Astrocyte (in vitro differentiated cells and primary cell): ENCODE results near the gene UBE3C. TPM values are rescaled to one million over a fixed set of nuclear protein-coding genes. Genes with fewer than 3 reads are reported as not detected.
"Not testable (repeated sequence)": the region's sequence is repeated elsewhere in the genome, so short reads cannot be mapped to it uniquely, and the experiment has no call there.

Source experiments
- DNase-seq: peaks from one replicate; pipeline ENCODE4 v3.0.0-alpha.2; 2010; ENCODE audit warnings: low read depth
- FAIRE-seq: peaks from 2 replicates; lab custom pipeline; 2011; peaks lifted over from hg19 to GRCh38; lab: Jason Lieb, UNC
- H2AFZ ChIP-seq: 2 replicates; pipeline ENCODE4 v1.6.0; 2012; ENCODE audit warnings: low read depth, low read length, inconsistent platforms
- H3K27ac ChIP-seq: 2 replicates; pipeline ENCODE4 v1.5.1; 2011; ENCODE audit warnings: low read depth, low read length, inconsistent platforms
- H3K27me3 ChIP-seq: 2 replicates; pipeline ENCODE4 v1.6.0; 2011; ENCODE audit warnings: low read length, inconsistent platforms; ENCODE audit not compliant: insufficient read depth
- H3K36me3 ChIP-seq: 2 replicates; pipeline ENCODE4 v1.5.1; 2011; ENCODE audit warnings: low read length, inconsistent platforms; ENCODE audit not compliant: insufficient read depth
- H3K4me1 ChIP-seq: 2 replicates; pipeline ENCODE4 v1.5.1; 2011; ENCODE audit warnings: low read length, inconsistent platforms; ENCODE audit not compliant: insufficient read depth
- H3K4me2 ChIP-seq: 2 replicates; pipeline ENCODE4 v1.6.0; 2012; ENCODE audit warnings: low read length, inconsistent platforms
- H3K4me3 ChIP-seq: 2 replicates; pipeline ENCODE4 v1.5.1; 2011; ENCODE audit warnings: low read depth, mild to moderate bottlenecking, low read length, inconsistent platforms; ENCODE audit not compliant: insufficient read depth
- H3K79me2 ChIP-seq: 2 replicates; pipeline ENCODE4 v1.6.0; 2012; ENCODE audit warnings: mild to moderate bottlenecking, low read length, inconsistent platforms; ENCODE audit not compliant: insufficient read depth
- H3K9ac ChIP-seq: 2 replicates; pipeline ENCODE4 v1.6.0; 2012; ENCODE audit warnings: mild to moderate bottlenecking, low read length, inconsistent platforms
- H3K9me3 ChIP-seq: 2 replicates; pipeline ENCODE4 v1.5.1; 2012; ENCODE audit warnings: low read depth, mild to moderate bottlenecking, low read length, inconsistent platforms; ENCODE audit not compliant: insufficient read depth
- H4K20me1 ChIP-seq: 2 replicates; pipeline ENCODE4 v1.6.0; 2012; ENCODE audit warnings: low read length, inconsistent platforms; ENCODE audit not compliant: insufficient read depth
- H3K27ac Mint-ChIP-seq: one replicate; pipeline ENCODE4 v1.8.0; 2021; ENCODE audit warnings: mild to moderate bottlenecking, mixed read lengths; ENCODE audit not compliant: unreplicated experiment
- H3K27me3 Mint-ChIP-seq: one replicate; pipeline ENCODE4 v1.8.0; 2021; ENCODE audit warnings: low read depth, mixed read lengths; ENCODE audit not compliant: unreplicated experiment
- H3K36me3 Mint-ChIP-seq: one replicate; pipeline ENCODE4 v1.8.0; 2021; ENCODE audit warnings: low read depth, mixed read lengths; ENCODE audit not compliant: unreplicated experiment
- H3K4me1 Mint-ChIP-seq: one replicate; pipeline ENCODE4 v1.8.0; 2021; ENCODE audit warnings: low read depth, mixed read lengths; ENCODE audit not compliant: unreplicated experiment
- H3K4me3 Mint-ChIP-seq: one replicate; pipeline ENCODE4 v1.8.0; 2021; ENCODE audit warnings: mild to moderate bottlenecking, moderate library complexity, mixed read lengths; ENCODE audit not compliant: unreplicated experiment
- H3K9me3 Mint-ChIP-seq: one replicate; pipeline ENCODE4 v1.8.0; 2021; ENCODE audit warnings: mild to moderate bottlenecking, mixed read lengths; ENCODE audit not compliant: unreplicated experiment
- CTCF ChIP-seq: IDR thresholded peaks from 2 replicates; pipeline ENCODE4 v1.5.1; 2011; ENCODE audit warnings: low read depth, mild to moderate bottlenecking, inconsistent platforms, low read length, moderate library complexity; ENCODE audit not compliant: insufficient read depth
- EZH2 ChIP-seq: IDR thresholded peaks from 2 replicates; pipeline ENCODE4 v1.6.1; 2012; ENCODE audit warnings: mild to moderate bottlenecking, low read length, inconsistent platforms; ENCODE audit not compliant: insufficient read depth
- total RNA-seq: library from RNA; stranded (reverse); gene quantifications from 2 replicates; pipeline ENCODE4 v1.2.1, GENCODE V29; 2021

Gene UBE3C
- total RNA-seq, 1 donor from 2014 or later, result 76.9 TPM

DNA sequence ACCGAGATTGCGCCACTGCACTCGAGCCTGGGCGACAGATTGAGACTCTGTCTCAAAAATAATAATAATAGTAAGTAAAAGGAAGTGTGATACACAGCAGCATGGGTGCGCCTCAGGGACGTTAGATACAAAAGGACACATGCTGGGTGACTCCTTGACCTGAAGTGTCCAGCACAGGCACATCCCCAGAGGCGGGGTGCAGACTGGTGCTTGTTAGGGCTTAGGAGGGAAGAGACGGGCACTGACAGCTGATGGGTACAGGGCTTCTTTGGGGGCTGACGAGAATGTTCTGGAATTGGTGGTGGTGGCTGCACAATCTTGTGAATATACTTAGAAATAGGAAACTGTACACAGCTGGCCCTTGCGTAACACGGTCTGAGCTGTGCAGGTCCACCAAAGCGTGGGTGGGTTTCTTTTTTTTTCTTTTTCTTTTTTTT is 136.3 kb downstream of the UBE3C start:
- no peaks in the 10 kb centered on the region for H4K20me1 ChIP-seq
- no peak overlapping the region for H3K4me2 ChIP-seq
- no peak overlapping the region for H3K4me3 ChIP-seq
- Mint-ChIP-seq H3K4me1 (peaks cover 20% of the 10 kb centered on the region), H3K36me3 (peaks cover 13% of the 10 kb centered on the region), H3K9me3 (no peaks in the 10 kb centered on the region), H3K4me3 (no peak overlapping the region), H3K27me3 (no peaks in the 10 kb centered on the region), H3K27ac (no peak overlapping the region)
- peaks cover 9% of the 10 kb centered on the region for H3K36me3 ChIP-seq
- DNase-seq (no peak), FAIRE-seq (no peak)
- H3K9ac ChIP-seq, result no peak overlapping the region
- H2AFZ ChIP-seq, result no peak overlapping the region
- H3K27ac ChIP-seq, result no peak overlapping the region
- H3K79me2 ChIP-seq, result no peaks in the 10 kb centered on the region
- H3K4me1 ChIP-seq, result peaks cover 43% of the 10 kb centered on the region
- no peaks in the 10 kb centered on the region for H3K9me3 ChIP-seq
- TF ChIP-seq EZH2 (no peak), CTCF (no peak)
- no peaks in the 10 kb centered on the region for H3K27me3 ChIP-seq

DNA sequence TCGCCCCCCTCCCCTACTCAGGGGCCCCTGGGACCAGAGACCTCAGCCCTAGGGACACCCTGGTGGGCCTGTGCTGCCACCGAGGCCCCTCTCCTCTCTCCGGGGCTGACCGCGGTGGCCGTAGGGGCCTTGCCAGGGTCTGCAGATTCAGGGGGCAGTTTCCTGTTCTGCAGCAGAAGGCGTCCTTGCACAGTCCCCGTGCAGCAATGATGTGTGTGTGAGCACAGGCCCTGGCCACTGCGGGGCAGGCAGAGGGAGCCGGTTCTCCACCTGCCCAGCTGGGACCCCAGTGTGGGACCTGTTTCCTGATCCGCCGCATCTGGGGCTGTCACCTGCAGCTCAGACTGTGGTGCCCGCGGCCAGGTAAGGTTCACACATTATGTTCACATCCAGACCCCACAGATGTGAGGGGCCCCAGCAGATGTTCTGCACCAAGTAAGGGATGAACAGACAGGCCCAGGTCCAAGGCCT is 137.4 kb downstream of the UBE3C start:
- Mint-ChIP-seq H3K36me3 (peaks cover 7% of the 10 kb centered on the region), H3K4me3 (no peak overlapping the region), H3K27ac (peak overlapping the region; percentile 41), H3K4me1 (peaks cover 20% of the 10 kb centered on the region), H3K27me3 (no peaks in the 10 kb centered on the region), H3K9me3 (no peaks in the 10 kb centered on the region)
- FAIRE-seq (no peak), DNase-seq (no peak)
- H3K36me3 ChIP-seq, result peaks cover 2% of the 10 kb centered on the region
- H3K4me3 ChIP-seq, result no peak overlapping the region
- H3K4me1 ChIP-seq, result peaks cover 43% of the 10 kb centered on the region
- H3K9ac ChIP-seq, result no peak overlapping the region
- no peak overlapping the region for H3K27ac ChIP-seq
- H4K20me1 ChIP-seq, result no peaks in the 10 kb centered on the region
- H3K4me2 ChIP-seq, result peak overlapping the region; percentile 26
- H3K79me2 ChIP-seq, result no peaks in the 10 kb centered on the region
- TF ChIP-seq EZH2 (no peak), CTCF (no peak)
- no peaks in the 10 kb centered on the region for H3K27me3 ChIP-seq
- no peaks in the 10 kb centered on the region for H3K9me3 ChIP-seq
- H2AFZ ChIP-seq, result no peak overlapping the region

DNA sequence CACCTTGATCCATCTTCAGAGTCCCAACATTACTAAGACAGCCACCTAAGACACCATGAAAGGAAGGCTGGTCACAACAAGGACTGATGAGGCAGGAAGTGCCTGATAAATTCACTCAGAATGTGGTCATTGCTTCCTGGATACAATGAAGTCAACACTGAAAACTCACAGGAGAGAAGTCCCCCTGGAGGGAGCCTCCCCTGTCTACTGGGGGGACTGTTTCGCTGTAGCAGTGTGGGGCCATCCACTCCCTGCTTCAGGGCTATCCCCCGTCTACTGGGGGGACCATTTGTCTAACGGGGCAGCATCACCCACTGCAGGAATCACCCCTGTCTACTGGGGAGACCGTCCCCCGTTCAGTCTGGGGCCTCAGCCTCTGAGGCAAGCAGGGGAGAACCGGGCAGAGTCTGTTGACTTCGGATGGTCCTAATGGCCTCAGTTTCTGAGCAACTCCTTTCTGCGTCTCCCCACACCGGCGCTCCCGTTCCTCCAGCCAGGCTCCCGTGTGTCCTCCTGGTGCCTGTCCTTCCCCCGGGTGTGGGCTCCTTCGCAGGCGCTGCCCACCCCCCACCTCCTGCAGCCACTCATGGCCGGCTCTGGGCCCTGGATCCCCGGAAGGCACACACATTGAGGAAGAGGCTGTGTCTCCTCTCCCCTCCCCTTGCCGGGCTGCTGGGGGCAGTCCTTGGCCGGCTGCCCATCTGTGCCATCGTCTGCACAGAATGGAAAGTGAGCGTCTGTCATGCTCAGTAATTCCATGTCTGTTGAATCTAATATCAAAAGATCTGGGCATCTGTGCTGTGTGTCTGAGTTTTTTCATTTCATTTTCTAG is 138.2 kb downstream of the UBE3C start:
- Mint-ChIP-seq H3K4me3 (no peak overlapping the region), H3K4me1 (peaks cover 14% of the 10 kb centered on the region), H3K36me3 (peaks cover 7% of the 10 kb centered on the region), H3K9me3 (no peaks in the 10 kb centered on the region), H3K27me3 (no peaks in the 10 kb centered on the region), H3K27ac (peak overlapping the region; percentile 41)
- TF ChIP-seq EZH2 (no peak), CTCF (no peak)
- FAIRE-seq (no peak), DNase-seq (no peak)
- Histone ChIP-seq H3K36me3 (no peaks in the 10 kb centered on the region), H4K20me1 (no peaks in the 10 kb centered on the region), H3K27ac (peak overlapping the region; percentile 32), H3K4me3 (no peak overlapping the region), H3K4me1 (peaks cover 34% of the 10 kb centered on the region), H3K9me3 (no peaks in the 10 kb centered on the region), H3K9ac (peak overlapping the region; percentile 17), H3K4me2 (peak overlapping the region; percentile 26), H3K27me3 (no peaks in the 10 kb centered on the region), H3K79me2 (no peaks in the 10 kb centered on the region), H2AFZ (peak overlapping the region; percentile 6)

DNA sequence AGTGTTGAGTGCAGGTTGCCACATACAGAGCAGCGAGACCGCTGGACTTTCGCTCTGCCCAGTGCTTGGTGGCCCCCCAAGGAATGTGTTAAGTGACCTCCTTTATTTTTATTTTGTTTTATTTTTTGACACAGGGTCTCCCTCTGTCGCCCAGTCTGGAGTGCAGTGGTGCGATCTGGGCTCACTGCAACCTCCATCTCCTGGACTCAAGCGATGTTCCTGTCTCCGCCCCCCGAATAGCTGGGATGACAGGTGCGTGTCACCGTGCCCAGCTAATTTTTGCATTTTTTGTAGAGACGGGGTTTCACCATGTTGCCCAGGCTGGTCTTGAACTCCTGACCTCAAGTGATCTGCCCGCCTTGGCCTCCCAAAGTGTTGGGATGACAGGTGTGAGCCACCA is 138.8 kb downstream of the UBE3C start:
- H4K20me1 ChIP-seq, H3K4me1 Mint-ChIP-seq, H3K9me3 ChIP-seq, H3K27me3 ChIP-seq, H3K27ac Mint-ChIP-seq, H3K27ac ChIP-seq, H3K4me3 ChIP-seq, H2AFZ ChIP-seq, H3K4me2 ChIP-seq, H3K9ac ChIP-seq, FAIRE-seq, H3K36me3 ChIP-seq, H3K36me3 Mint-ChIP-seq, H3K27me3 Mint-ChIP-seq, H3K4me3 Mint-ChIP-seq, H3K79me2 ChIP-seq, DNase-seq, H3K9me3 Mint-ChIP-seq: not testable (repeated sequence)
- peaks cover 33% of the 10 kb centered on the region for H3K4me1 ChIP-seq
